Measurements from ENCODE around the gene NEK7.

GRCh38 chr1:198166900-198167299 is 10.1 kb downstream of the NEK7 start:
- TF ChIP-seq SIX5 (IDR thresholded peaks at IDR 0.05; ENCODE audit: low read depth, low read length) (no peak), CTCF (IDR thresholded peaks at IDR 0.05; ENCODE audit: control extremely low read depth in 1 of 3, insufficient read depth in 1 of 3, low read depth in 1 of 3, low read length in 3 of 3) (no peak), RNF2 (IDR thresholded peaks at IDR 0.05; ENCODE audit: borderline replicate concordance, low read depth, low read length, missing control alignments, poor library complexity, severe bottlenecking) (no peak), POLR2AphosphoS5 (IDR thresholded peaks at IDR 0.05; ENCODE audit: low read depth, low read length) (no peak), POLR2A (IDR thresholded peaks at IDR 0.05; ENCODE audit: control extremely low read depth in 1 of 2, low read depth in 2 of 2, low read length in 2 of 2) (no peak), EZH2 (IDR thresholded peaks at IDR 0.05; ENCODE audit: low read depth, low read length, severe bottlenecking) (no peak), EP300 (IDR thresholded peaks at IDR 0.05; ENCODE audit: borderline replicate concordance in 1 of 2, low read depth in 2 of 2, low read length in 2 of 2) (no peak), CHD2 (IDR thresholded peaks at IDR 0.05; ENCODE audit: low read length) (no peak), TAF1 (IDR thresholded peaks at IDR 0.05; ENCODE audit: low read depth, low read length) (no peak), SP1 (IDR thresholded peaks at IDR 0.05; ENCODE audit: low read depth, low read length) (no peak), MAFK (IDR thresholded peaks at IDR 0.05; ENCODE audit: low read depth, low read length) (no peak), CEBPB (IDR thresholded peaks at IDR 0.05; ENCODE audit: low read depth, low read length) (no peak)

All from H1 (cell line).